ENCODE measurements around the gene LONP2. TPM values are rescaled to one million over a fixed set of nuclear protein-coding genes. Genes with fewer than 3 reads are reported as not detected.

Gene LONP2, protein sequence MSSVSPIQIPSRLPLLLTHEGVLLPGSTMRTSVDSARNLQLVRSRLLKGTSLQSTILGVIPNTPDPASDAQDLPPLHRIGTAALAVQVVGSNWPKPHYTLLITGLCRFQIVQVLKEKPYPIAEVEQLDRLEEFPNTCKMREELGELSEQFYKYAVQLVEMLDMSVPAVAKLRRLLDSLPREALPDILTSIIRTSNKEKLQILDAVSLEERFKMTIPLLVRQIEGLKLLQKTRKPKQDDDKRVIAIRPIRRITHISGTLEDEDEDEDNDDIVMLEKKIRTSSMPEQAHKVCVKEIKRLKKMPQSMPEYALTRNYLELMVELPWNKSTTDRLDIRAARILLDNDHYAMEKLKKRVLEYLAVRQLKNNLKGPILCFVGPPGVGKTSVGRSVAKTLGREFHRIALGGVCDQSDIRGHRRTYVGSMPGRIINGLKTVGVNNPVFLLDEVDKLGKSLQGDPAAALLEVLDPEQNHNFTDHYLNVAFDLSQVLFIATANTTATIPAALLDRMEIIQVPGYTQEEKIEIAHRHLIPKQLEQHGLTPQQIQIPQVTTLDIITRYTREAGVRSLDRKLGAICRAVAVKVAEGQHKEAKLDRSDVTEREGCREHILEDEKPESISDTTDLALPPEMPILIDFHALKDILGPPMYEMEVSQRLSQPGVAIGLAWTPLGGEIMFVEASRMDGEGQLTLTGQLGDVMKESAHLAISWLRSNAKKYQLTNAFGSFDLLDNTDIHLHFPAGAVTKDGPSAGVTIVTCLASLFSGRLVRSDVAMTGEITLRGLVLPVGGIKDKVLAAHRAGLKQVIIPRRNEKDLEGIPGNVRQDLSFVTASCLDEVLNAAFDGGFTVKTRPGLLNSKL
- 11.5 TPM for polyA plus RNA-seq (2013, experiment 1 of 2)
- 11.7 TPM for polyA plus RNA-seq (2013, experiment 2 of 2)

DNA sequence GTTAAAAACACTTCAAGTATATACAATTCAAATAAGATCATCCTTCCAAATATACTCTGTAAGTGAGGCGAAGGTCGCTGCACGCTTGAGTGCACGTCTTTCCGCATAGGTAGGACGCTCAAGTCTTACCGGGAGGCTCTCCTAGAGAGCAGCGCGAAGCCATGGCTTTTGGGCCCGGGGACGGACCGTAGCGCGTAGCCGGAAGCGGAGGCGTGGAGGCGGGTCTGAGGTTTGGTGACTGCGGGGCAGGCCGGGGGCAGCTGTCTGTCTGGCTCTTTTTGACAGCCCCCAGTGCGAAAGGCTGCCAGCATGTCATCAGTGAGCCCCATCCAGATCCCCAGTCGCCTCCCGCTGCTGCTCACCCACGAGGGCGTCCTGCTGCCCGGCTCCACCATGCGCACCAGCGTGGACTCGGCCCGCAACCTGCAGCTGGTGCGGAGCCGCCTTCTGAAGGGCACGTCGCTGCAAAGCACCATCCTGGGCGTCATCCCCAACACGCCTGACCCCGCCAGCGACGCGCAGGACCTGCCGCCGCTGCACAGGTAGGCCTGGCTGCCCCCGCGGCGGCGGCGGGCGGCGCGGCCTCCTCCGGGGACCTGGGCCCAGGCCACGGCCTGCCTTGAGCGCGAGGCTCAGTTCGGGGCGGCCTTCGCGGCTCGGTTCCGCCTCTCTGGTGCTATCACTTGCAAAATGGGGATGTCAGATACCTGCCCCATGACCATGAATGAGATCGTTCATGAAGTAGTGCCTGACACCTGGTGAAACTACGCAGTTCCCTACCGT, at the start of gene LONP2:
Gene LONP2, plus strand, starts transcription at position 221 of the 783 bp plus-strand sequence. Its CDS starts 89 bp downstream, at position 310.
- Histone ChIP-seq H4K91ac (ENCODE audit: low read depth, low read length, poor library complexity) (no peak within 1 kb of the TSS), H2AFZ (ENCODE audit: low read length) (peak within 1 kb of the TSS; percentile 94), H3K4me3 (ENCODE audit: low read length in 2 of 2) (peak within 1 kb of the TSS; percentile 88), H2AK5ac (ENCODE audit: low read depth, low read length) (peak within 1 kb of the TSS; percentile 68), H2BK12ac (ENCODE audit: low read length) (no peak within 1 kb of the TSS), H3K4me1 (ENCODE audit: control insufficient read depth in 2 of 2, insufficient read depth in 1 of 2, low read depth in 1 of 2, low read length in 2 of 2) (peaks cover 5 to 6% of the 10 kb centered on the region in 2 donors), H3K27me3 (ENCODE audit: control insufficient read depth in 3 of 3, insufficient read depth in 3 of 3, low read depth in 1 of 3, low read length in 3 of 3) (no peaks in the 10 kb centered on the region), H4K8ac (ENCODE audit: low read depth, low read length) (no peak within 1 kb of the TSS), H3K79me1 (ENCODE audit: low read depth, low read length) (peaks cover 10% of the 10 kb centered on the region), H3K9ac (ENCODE audit: low read depth, low read length, poor library complexity) (peak within 1 kb of the TSS; percentile 100), H2BK15ac (ENCODE audit: low read length) (no peak within 1 kb of the TSS), H3K27ac (replicated peaks; ENCODE audit: low read length) (peak within 1 kb of the TSS; percentile 23), H3K4ac (ENCODE audit: low read length) (no peak within 1 kb of the TSS), H3K9me3 (replicated peaks in 1 of 2; ENCODE audit: control insufficient read depth in 2 of 2, insufficient read depth in 1 of 2, low read depth in 1 of 2, low read length in 2 of 2) (no peaks in the 10 kb centered on the region), H3K18ac (ENCODE audit: low read length) (peak within 1 kb of the TSS; percentile 76), H3K23ac (ENCODE audit: low read depth, low read length, poor library complexity) (peak within 1 kb of the TSS; percentile 45), H3K36me3 (replicated peaks in 1 of 2; ENCODE audit: control insufficient read depth in 2 of 2, insufficient read depth in 2 of 2, low read length in 2 of 2) (no peaks in the 10 kb centered on the region), H2BK5ac (ENCODE audit: low read length) (no peak within 1 kb of the TSS), H3K14ac (ENCODE audit: low read length) (peak within 1 kb of the TSS; percentile 99), H2BK120ac (ENCODE audit: low read depth, low read length) (no peak within 1 kb of the TSS), H3K4me2 (ENCODE audit: insufficient read depth, low read length, poor library complexity, severe bottlenecking) (peak within 1 kb of the TSS; percentile 87)
- DNase-seq (ENCODE audit: low spot score): peak; percentile 72
- WGBS, 2 donors (ENCODE audit: extremely low coverage in 2 of 2, insufficient read length in 2 of 2, insufficient replicate concordance in 1 of 2): no CpG with 5 or more reads among the region's 63 CpGs

DNA sequence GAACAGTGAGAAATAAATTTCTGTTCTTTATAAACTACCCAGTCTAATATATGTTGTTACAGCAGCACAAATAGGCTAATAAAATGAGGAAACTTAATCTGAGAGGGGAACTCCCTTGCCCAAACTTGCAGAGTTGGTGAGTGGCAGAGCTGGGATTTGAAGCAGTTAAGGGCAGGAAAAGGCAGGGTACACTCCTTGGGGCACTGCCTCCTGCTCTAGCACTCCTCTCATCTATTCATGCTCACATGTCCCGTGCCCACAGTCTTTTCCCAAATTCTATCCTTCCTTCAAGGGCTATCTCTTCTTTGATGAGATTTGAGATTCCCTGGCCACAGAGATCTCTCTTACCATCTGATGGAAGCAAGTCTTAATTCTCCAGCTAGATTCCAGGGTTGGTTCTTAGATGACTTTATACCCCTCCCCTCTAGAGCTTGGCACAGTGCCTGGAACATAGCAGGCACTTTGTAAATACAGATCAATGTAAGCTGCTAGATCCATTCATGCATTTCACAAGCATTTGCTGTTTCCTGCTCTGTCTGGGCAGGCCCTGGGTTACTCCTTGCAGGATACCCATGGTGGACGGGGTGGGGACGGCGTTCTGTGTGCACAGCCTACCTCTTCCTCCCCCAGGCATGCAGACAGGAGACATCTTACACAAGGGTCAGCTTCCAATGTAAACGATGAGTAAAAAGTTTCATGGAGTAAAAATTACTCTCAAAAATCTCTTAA, 49.1 kb upstream of the LONP2 start:
- Histone ChIP-seq H3K36me3 (replicated peaks in 1 of 2; ENCODE audit: control insufficient read depth in 2 of 2, insufficient read depth in 2 of 2, low read length in 2 of 2) (no peaks in the 10 kb centered on the region), H2BK120ac (ENCODE audit: low read depth, low read length) (no peak overlapping the region), H3K4me1 (ENCODE audit: control insufficient read depth in 2 of 2, insufficient read depth in 1 of 2, low read depth in 1 of 2, low read length in 2 of 2) (no peaks in the 10 kb centered on the region), H3K9ac (ENCODE audit: low read depth, low read length, poor library complexity) (no peak overlapping the region), H2BK15ac (ENCODE audit: low read length) (no peak overlapping the region), H3K14ac (ENCODE audit: low read length) (no peak overlapping the region), H3K18ac (ENCODE audit: low read length) (no peak overlapping the region), H4K8ac (ENCODE audit: low read depth, low read length) (no peak overlapping the region), H3K9me3 (replicated peaks in 1 of 2; ENCODE audit: control insufficient read depth in 2 of 2, insufficient read depth in 1 of 2, low read depth in 1 of 2, low read length in 2 of 2) (no peaks in the 10 kb centered on the region), H2BK12ac (ENCODE audit: low read length) (no peak overlapping the region), H2BK5ac (ENCODE audit: low read length) (no peak overlapping the region), H3K27me3 (ENCODE audit: control insufficient read depth in 3 of 3, insufficient read depth in 3 of 3, low read depth in 1 of 3, low read length in 3 of 3) (peaks cover 0 to under 1% (median 0%) of the 10 kb centered on the region in 3 experiments), H4K91ac (ENCODE audit: low read depth, low read length, poor library complexity) (no peak overlapping the region), H3K4me2 (ENCODE audit: insufficient read depth, low read length, poor library complexity, severe bottlenecking) (no peak overlapping the region), H2AFZ (ENCODE audit: low read length) (no peak overlapping the region), H3K4me3 (ENCODE audit: low read length in 2 of 2) (no peak overlapping the region), H3K79me1 (ENCODE audit: low read depth, low read length) (no peaks in the 10 kb centered on the region), H2AK5ac (ENCODE audit: low read depth, low read length) (no peak overlapping the region), H3K23ac (ENCODE audit: low read depth, low read length, poor library complexity) (no peak overlapping the region), H3K27ac (replicated peaks; ENCODE audit: low read length) (no peak overlapping the region), H3K4ac (ENCODE audit: low read length) (no peak overlapping the region)
- no peak for DNase-seq (ENCODE audit: low spot score)
- WGBS, 2 donors (ENCODE audit: extremely low coverage in 2 of 2, insufficient read length in 2 of 2, insufficient replicate concordance in 1 of 2): no CpG with 5 or more reads among the region's 5 CpGs

DNA sequence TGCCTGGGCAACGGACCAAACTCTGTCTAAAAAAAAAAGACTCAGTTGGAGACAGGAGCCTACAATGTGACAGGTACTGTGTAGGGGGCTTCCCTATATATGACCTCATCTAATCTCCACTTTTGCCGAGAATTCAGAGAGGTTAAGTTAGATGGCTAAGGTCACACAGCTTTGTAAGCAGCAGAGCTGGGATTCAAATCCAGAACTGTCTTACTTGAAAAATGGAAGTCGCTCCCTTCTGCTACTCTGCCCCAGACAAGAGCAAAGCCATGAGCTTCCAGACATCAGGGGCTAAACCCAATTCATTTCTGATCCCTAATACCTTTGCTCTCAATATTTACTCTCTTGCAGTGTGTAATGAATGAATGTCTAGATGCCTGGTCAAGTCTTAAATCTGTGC, 46.8 kb upstream of the LONP2 start:
- no peak overlapping the region for H3K9ac ChIP-seq (ENCODE audit: low read depth, low read length, poor library complexity)
- H2BK5ac ChIP-seq (ENCODE audit: low read length): no peak overlapping the region
- no peak overlapping the region for H3K14ac ChIP-seq (ENCODE audit: low read length)
- no peak overlapping the region for H3K4me2 ChIP-seq (ENCODE audit: insufficient read depth, low read length, poor library complexity, severe bottlenecking)
- H3K18ac ChIP-seq (ENCODE audit: low read length): no peak overlapping the region
- no peak overlapping the region for H4K91ac ChIP-seq (ENCODE audit: low read depth, low read length, poor library complexity)
- no peak overlapping the region for H3K27ac ChIP-seq (replicated peaks; ENCODE audit: low read length)
- WGBS, 2 donors (ENCODE audit: extremely low coverage in 2 of 2, insufficient read length in 2 of 2, insufficient replicate concordance in 1 of 2): no CpG with 5 or more reads among the region's 3 CpGs
- DNase-seq (ENCODE audit: low spot score): no peak
- no peak overlapping the region for H2BK120ac ChIP-seq (ENCODE audit: low read depth, low read length)
- no peak overlapping the region for H3K4me3 ChIP-seq (ENCODE audit: low read length in 2 of 2)
- H2BK12ac ChIP-seq (ENCODE audit: low read length): no peak overlapping the region
- no peaks in the 10 kb centered on the region for H3K27me3 ChIP-seq (ENCODE audit: control insufficient read depth in 3 of 3, insufficient read depth in 3 of 3, low read depth in 1 of 3, low read length in 3 of 3)
- no peak overlapping the region for H2BK15ac ChIP-seq (ENCODE audit: low read length)
- H4K8ac ChIP-seq (ENCODE audit: low read depth, low read length): no peak overlapping the region
- no peak overlapping the region for H3K4ac ChIP-seq (ENCODE audit: low read length)
- H3K4me1 ChIP-seq (ENCODE audit: control insufficient read depth in 2 of 2, insufficient read depth in 1 of 2, low read depth in 1 of 2, low read length in 2 of 2): no peaks in the 10 kb centered on the region
- no peak overlapping the region for H2AK5ac ChIP-seq (ENCODE audit: low read depth, low read length)
- H2AFZ ChIP-seq (ENCODE audit: low read length): no peak overlapping the region
- H3K23ac ChIP-seq (ENCODE audit: low read depth, low read length, poor library complexity): no peak overlapping the region
- H3K9me3 ChIP-seq (replicated peaks in 1 of 2; ENCODE audit: control insufficient read depth in 2 of 2, insufficient read depth in 1 of 2, low read depth in 1 of 2, low read length in 2 of 2): no peaks in the 10 kb centered on the region
- no peaks in the 10 kb centered on the region for H3K36me3 ChIP-seq (replicated peaks in 1 of 2; ENCODE audit: control insufficient read depth in 2 of 2, insufficient read depth in 2 of 2, low read length in 2 of 2)
- H3K79me1 ChIP-seq (ENCODE audit: low read depth, low read length): no peaks in the 10 kb centered on the region
